ENCODE data around the gene KLHL36.
"Not testable (repeated sequence)": the region's sequence is repeated elsewhere in the genome, so short reads cannot be mapped to it uniquely, and the experiment has no call there.

The KLHL36 gene

GRCh38 chr16:84616515-84616914, 31.8 kb upstream of the KLHL36 start:
- peak; percentile 21 for DNase-seq

- peak; percentile 28 for DNase-seq
Observed at GRCh38 chr16:84617041-84617790, 31.1 kb upstream of the KLHL36 start.

GRCh38 chr16:84617791-84618580, 30.3 kb upstream of the KLHL36 start, which contains the start of gene COTL1:
Gene COTL1 (minus strand): TSS chr16:84618078. CDS start chr16:84617914, 164 bp downstream.
- DNase-seq, result peak; percentile 97

GRCh38 chr16:84618581-84619460, 29.5 kb upstream of the KLHL36 start:
- DNase-seq, result peak; percentile 98

- DNase-seq, result not testable (repeated sequence)
Observed at GRCh38 chr16:84620913-84621312, 27.4 kb upstream of the KLHL36 start.

GRCh38 chr16:84625556-84625955, 22.8 kb upstream of the KLHL36 start:
- no peak for DNase-seq

GRCh38 chr16:84628226-84628731, 20.0 kb upstream of the KLHL36 start:
- no peak for DNase-seq

- DNase-seq, result no peak
Observed at GRCh38 chr16:84629580-84629979, 18.7 kb upstream of the KLHL36 start.

GRCh38 chr16:84630009-84630408, 18.3 kb upstream of the KLHL36 start:
- no peak for DNase-seq

- no peak for DNase-seq
Observed at GRCh38 chr16:84630446-84631152, 17.7 kb upstream of the KLHL36 start.

- no peak for DNase-seq
Observed at GRCh38 chr16:84631153-84631466, 17.2 kb upstream of the KLHL36 start.

GRCh38 chr16:84631886-84632285, 16.4 kb upstream of the KLHL36 start:
- no peak for DNase-seq

GRCh38 chr16:84632862-84633261, 15.4 kb upstream of the KLHL36 start:
- not testable (repeated sequence) for DNase-seq

GRCh38 chr16:84633622-84634021, 14.7 kb upstream of the KLHL36 start:
- DNase-seq, result no peak

- no peak for DNase-seq
Observed at GRCh38 chr16:84635702-84636101, 12.6 kb upstream of the KLHL36 start.

GRCh38 chr16:84637709-84638108, 10.6 kb upstream of the KLHL36 start:
- no peak for DNase-seq

GRCh38 chr16:84638231-84638806, 10.0 kb upstream of the KLHL36 start:
- no peak for DNase-seq

- no peak for DNase-seq
Observed at GRCh38 chr16:84640145-84640544, 8.2 kb upstream of the KLHL36 start.

GRCh38 chr16:84641643-84642358, 6.5 kb upstream of the KLHL36 start:
- DNase-seq, result no peak

GRCh38 chr16:84643180-84643583, 5.1 kb upstream of the KLHL36 start:
- DNase-seq, result peak; percentile 88

GRCh38 chr16:84643674-84644073, 4.6 kb upstream of the KLHL36 start:
- DNase-seq, result peak; percentile 28

Measured in HCEC 1CT (cell line).